Prostate gland (tissue), 2 donors: ENCODE results near the gene MCC.

ENCODE experiments used
- POLR2A ChIP-seq: fragments of 450-650 bp; IDR thresholded peaks from one replicate; pipeline ENCODE4 v1.6.1; 2016; ENCODE audit warnings: antibody characterized with exemption, mild to moderate bottlenecking
- POLR2AphosphoS5 ChIP-seq: sonication (generic); formaldehyde crosslinking; IDR thresholded peaks from one replicate; pipeline ENCODE4 v1.6.1; 2017; ENCODE audit warnings: antibody characterized with exemption
- TF ChIP-seq, protein P1 (sequence below), 4 experiments: fragments of 200-600 bp in 2 of 4; fragments of 450-650 bp in 2 of 4; sonication (generic) in 2 of 4; IDR thresholded peaks; 1 replicate in 3 of 4; 2 replicates in 1 of 4; pipeline ENCODE4 v1.5.1; 2016 to 2019; ENCODE audit warnings: antibody characterized with exemption in 4 of 4, mild to moderate bottlenecking in 2 of 4, moderate library complexity in 2 of 4

DNA sequence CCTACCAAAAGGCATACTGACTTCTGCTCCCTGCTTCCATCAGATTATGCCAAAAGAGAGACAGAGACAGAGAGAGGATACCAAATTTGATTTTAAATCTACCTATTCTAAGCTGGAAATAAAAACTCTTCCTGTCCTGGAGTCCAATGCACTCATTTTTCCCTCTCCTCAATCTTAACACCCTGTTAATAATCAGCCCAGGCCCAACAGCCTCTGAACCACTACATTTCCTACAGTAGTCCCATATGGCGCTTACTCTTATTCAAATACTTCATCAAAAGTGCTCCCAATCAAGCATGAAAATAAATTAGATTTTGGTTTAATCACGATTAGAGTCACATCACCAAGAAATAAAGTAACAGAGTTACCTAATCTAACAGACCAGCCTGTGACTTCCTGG lies 205.8 kb downstream of the MCC start:
- TF ChIP-seq, protein P1, sequence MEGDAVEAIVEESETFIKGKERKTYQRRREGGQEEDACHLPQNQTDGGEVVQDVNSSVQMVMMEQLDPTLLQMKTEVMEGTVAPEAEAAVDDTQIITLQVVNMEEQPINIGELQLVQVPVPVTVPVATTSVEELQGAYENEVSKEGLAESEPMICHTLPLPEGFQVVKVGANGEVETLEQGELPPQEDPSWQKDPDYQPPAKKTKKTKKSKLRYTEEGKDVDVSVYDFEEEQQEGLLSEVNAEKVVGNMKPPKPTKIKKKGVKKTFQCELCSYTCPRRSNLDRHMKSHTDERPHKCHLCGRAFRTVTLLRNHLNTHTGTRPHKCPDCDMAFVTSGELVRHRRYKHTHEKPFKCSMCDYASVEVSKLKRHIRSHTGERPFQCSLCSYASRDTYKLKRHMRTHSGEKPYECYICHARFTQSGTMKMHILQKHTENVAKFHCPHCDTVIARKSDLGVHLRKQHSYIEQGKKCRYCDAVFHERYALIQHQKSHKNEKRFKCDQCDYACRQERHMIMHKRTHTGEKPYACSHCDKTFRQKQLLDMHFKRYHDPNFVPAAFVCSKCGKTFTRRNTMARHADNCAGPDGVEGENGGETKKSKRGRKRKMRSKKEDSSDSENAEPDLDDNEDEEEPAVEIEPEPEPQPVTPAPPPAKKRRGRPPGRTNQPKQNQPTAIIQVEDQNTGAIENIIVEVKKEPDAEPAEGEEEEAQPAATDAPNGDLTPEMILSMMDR (IDR thresholded peaks at IDR 0.05): no peak
- TF ChIP-seq POLR2AphosphoS5 (no peak), POLR2A (no peak)
